GM19023 (cell line): ENCODE measurements around the gene SESN3.

Experiments used
- ATAC-seq: cut with Tn5 transposase; IDR thresholded peaks from one replicate; pipeline ENCODE4 v1.9.1; 2021; ENCODE audit warnings: mild to moderate bottlenecking, moderate library complexity; ENCODE audit not compliant: unreplicated experiment

The SESN3 gene

GRCh38 chr11:95132956-95133355 is 98.0 kb downstream of the SESN3 start:
- ATAC-seq = no peak

GRCh38 chr11:95128602-95129001 is 102.4 kb downstream of the SESN3 start:
- ATAC-seq = no peak

GRCh38 chr11:95123556-95123955 is 107.4 kb downstream of the SESN3 start:
- no peak for ATAC-seq

GRCh38 chr11:95121698-95122097 is 109.3 kb downstream of the SESN3 start:
- no peak for ATAC-seq

- no peak for ATAC-seq
These were observed 111.5 kb downstream of the SESN3 start for GRCh38 chr11:95119361-95120060.

GRCh38 chr11:95115597-95115996 is 115.4 kb downstream of the SESN3 start:
- no peak for ATAC-seq
